ENCODE data around the gene SNTB2.

SNTB2 gene

GRCh38 chr16:69321080-69321479 lies 134.1 kb downstream of the SNTB2 start:
- H3K36me3 Mint-ChIP-seq: peaks cover 97% of the 10 kb centered on the region
- peak overlapping the region; percentile 24 for H3K27ac Mint-ChIP-seq
- H3K4me1 Mint-ChIP-seq: peaks cover 38% of the 10 kb centered on the region

GRCh38 chr16:69322343-69322742 lies 135.4 kb downstream of the SNTB2 start:
- H3K4me3 Mint-ChIP-seq: no peak overlapping the region
- H3K9me3 Mint-ChIP-seq: no peaks in the 10 kb centered on the region
- DNase-seq (ENCODE audit: low spot score in 2 of 2) (no peak), ATAC-seq (no peak)
- H3K36me3 Mint-ChIP-seq: peaks cover 97% of the 10 kb centered on the region
- peaks cover 45% of the 10 kb centered on the region for H3K4me1 Mint-ChIP-seq
- H3K27ac Mint-ChIP-seq: peak overlapping the region; percentile 37

More at GRCh38 chr16:69321080-69321479, 134.1 kb downstream of the SNTB2 start:
- no peak for ATAC-seq
- no peak overlapping the region for H3K4me3 Mint-ChIP-seq
- no peak for DNase-seq (ENCODE audit: low spot score in 2 of 2)
- H3K9me3 Mint-ChIP-seq: no peaks in the 10 kb centered on the region

DNA sequence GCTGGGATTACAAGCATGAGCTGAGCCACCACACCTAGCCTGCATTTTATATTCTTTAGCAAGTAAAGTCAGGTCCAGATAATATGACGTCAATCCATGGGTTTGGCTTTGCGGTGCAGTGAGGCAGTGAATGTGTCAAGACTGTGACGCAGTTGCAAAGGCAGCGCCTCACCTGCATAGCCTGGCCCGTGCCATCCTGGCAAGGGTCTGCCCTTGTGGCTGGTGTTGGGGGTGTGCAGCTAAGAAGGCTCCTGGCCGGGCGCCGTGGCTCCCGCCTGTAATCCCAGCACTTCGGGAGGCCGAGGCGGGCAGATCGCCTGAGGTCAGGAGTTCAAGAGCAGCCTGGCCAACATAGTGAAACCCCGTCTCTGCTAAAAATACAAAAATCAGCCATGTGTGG lies 136.5 kb downstream of the SNTB2 start:
- H3K36me3 Mint-ChIP-seq: peaks cover 94% of the 10 kb centered on the region
- no peak for ATAC-seq
- H3K27ac Mint-ChIP-seq: peak overlapping the region; percentile 37
- H3K4me3 Mint-ChIP-seq: no peak overlapping the region
- DNase-seq (ENCODE audit: low spot score in 2 of 2): no peak
- H3K9me3 Mint-ChIP-seq: no peaks in the 10 kb centered on the region
- H3K4me1 Mint-ChIP-seq: peaks cover 49% of the 10 kb centered on the region

GRCh38 chr16:69324013-69324531 lies 137.1 kb downstream of the SNTB2 start:
- ATAC-seq (no peak), DNase-seq (ENCODE audit: low spot score in 2 of 2) (no peak)
- peak overlapping the region; percentile 37 for H3K27ac Mint-ChIP-seq
- H3K4me3 Mint-ChIP-seq: no peak overlapping the region
- peaks cover 56% of the 10 kb centered on the region for H3K4me1 Mint-ChIP-seq
- H3K9me3 Mint-ChIP-seq: no peaks in the 10 kb centered on the region
- H3K36me3 Mint-ChIP-seq: peaks cover 95% of the 10 kb centered on the region

- H3K9me3 Mint-ChIP-seq: no peaks in the 10 kb centered on the region
- DNase-seq (ENCODE audit: low spot score in 2 of 2) (no peak), ATAC-seq (no peak)
- H3K36me3 Mint-ChIP-seq: peaks cover 90% of the 10 kb centered on the region
- no peak overlapping the region for H3K4me3 Mint-ChIP-seq
- peak overlapping the region; percentile 37 for H3K27ac Mint-ChIP-seq
- peaks cover 57% of the 10 kb centered on the region for H3K4me1 Mint-ChIP-seq
These were observed 137.8 kb downstream of the SNTB2 start for GRCh38 chr16:69324585-69325253.

DNA sequence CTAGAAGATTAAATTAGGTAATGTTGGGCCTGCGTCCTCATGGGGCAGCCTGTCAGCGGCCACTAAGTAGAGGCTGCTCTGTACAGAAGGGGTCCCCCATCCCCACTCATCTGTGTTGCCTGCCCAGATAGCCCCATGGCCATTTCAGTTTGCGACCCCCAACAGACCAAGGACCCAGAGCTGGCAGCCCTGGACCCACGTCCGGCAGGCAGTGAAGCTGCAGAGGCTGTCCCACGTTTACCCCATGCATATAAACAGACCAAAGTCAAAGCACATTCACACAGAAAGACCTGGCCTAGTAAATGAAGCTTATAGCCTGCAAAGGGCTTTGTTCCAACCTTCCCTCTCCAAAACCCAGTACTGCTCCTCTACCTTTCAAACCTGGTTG lies 138.8 kb downstream of the SNTB2 start:
- ATAC-seq (no peak), DNase-seq (ENCODE audit: low spot score in 2 of 2) (no peak)
- peaks cover 58% of the 10 kb centered on the region for H3K4me1 Mint-ChIP-seq
- H3K36me3 Mint-ChIP-seq: peaks cover 84% of the 10 kb centered on the region
- H3K9me3 Mint-ChIP-seq: no peaks in the 10 kb centered on the region
- peak overlapping the region; percentile 69 for H3K27ac Mint-ChIP-seq
- peak overlapping the region; percentile 49 for H3K4me3 Mint-ChIP-seq

GRCh38 chr16:69326172-69326873 lies 139.4 kb downstream of the SNTB2 start:
- H3K4me1 Mint-ChIP-seq: peaks cover 58% of the 10 kb centered on the region
- peak overlapping the region; percentile 69 for H3K27ac Mint-ChIP-seq
- H3K4me3 Mint-ChIP-seq: peak overlapping the region; percentile 49
- no peak for ATAC-seq
- peaks cover 84% of the 10 kb centered on the region for H3K36me3 Mint-ChIP-seq
- no peak for DNase-seq (ENCODE audit: low spot score in 2 of 2)
- H3K9me3 Mint-ChIP-seq: no peaks in the 10 kb centered on the region

- Mint-ChIP-seq H3K4me1 (peaks cover 45% of the 10 kb centered on the region), H3K27ac (peak overlapping the region; percentile 69), H3K36me3 (peaks cover 84% of the 10 kb centered on the region), H3K9me3 (no peaks in the 10 kb centered on the region), H3K4me3 (peak overlapping the region; percentile 76)
- no peak for ATAC-seq
- no peak for DNase-seq (ENCODE audit: low spot score in 2 of 2)
These were observed 140.8 kb downstream of the SNTB2 start for GRCh38 chr16:69327585-69328310.

DNA sequence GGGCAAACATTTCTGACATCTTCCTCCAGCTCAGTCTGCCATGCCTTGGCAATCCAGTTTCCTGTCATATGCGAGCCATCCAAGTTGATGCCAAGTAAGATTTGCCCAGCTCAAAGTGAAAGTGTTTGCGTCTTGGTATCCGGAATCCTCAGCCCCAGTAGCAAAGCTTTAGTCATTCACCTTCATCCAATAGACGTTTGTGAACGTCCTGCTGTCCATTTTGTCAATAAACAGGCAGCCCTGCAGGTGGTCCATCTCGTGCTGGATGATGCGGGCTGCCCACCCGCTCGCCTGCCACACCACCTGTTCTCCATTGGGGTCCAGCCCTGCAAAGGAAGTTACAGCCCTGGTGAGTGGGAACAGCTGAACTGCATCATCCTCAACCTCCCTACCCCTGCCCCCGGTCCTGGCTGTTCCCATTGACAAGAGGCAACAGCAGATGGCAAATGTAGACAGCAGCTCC lies 141.9 kb downstream of the SNTB2 start:
- DNase-seq (ENCODE audit: low spot score in 2 of 2) (no peak), ATAC-seq (no peak)
- no peaks in the 10 kb centered on the region for H3K9me3 Mint-ChIP-seq
- peak overlapping the region; percentile 63 for H3K27ac Mint-ChIP-seq
- peak overlapping the region; percentile 76 for H3K4me3 Mint-ChIP-seq
- H3K4me1 Mint-ChIP-seq: peaks cover 45% of the 10 kb centered on the region
- H3K36me3 Mint-ChIP-seq: peaks cover 84% of the 10 kb centered on the region

GRCh38 chr16:69329369-69330285 lies 142.7 kb downstream of the SNTB2 start:
- Mint-ChIP-seq H3K4me3 (peak overlapping the region; percentile 76), H3K4me1 (peaks cover 38% of the 10 kb centered on the region), H3K27ac (peak overlapping the region; percentile 63), H3K36me3 (peaks cover 84% of the 10 kb centered on the region), H3K9me3 (no peaks in the 10 kb centered on the region)
- DNase-seq (ENCODE audit: low spot score in 2 of 2) (peak in 1 of 2 donors; percentile 70), ATAC-seq (peak; percentile 60)

- Mint-ChIP-seq H3K4me3 (peak within 1 kb of the TSS; percentile 76), H3K4me1 (peaks cover 31% of the 10 kb centered on the region), H3K27ac (peak within 1 kb of the TSS; percentile 74), H3K36me3 (peaks cover 84% of the 10 kb centered on the region), H3K9me3 (no peaks in the 10 kb centered on the region)
- DNase-seq (ENCODE audit: low spot score in 2 of 2) (peak; percentile 74 to 92), ATAC-seq (peak; percentile 96)
These were observed 143.5 kb downstream of the SNTB2 start, which contains the start of gene PDF for GRCh38 chr16:69330286-69331109. Gene PDF, minus strand, starts transcription at chr16:69330588. Its CDS starts 18 bp downstream, at chr16:69330570.

- H3K9me3 Mint-ChIP-seq: no peaks in the 10 kb centered on the region
- peaks cover 65% of the 10 kb centered on the region for H3K36me3 Mint-ChIP-seq
- peaks cover 28% of the 10 kb centered on the region for H3K4me1 Mint-ChIP-seq
- ATAC-seq (no peak), DNase-seq (ENCODE audit: low spot score in 2 of 2) (no peak)
- no peak overlapping the region for H3K27ac Mint-ChIP-seq
- H3K4me3 Mint-ChIP-seq: no peak overlapping the region
These were observed 147.7 kb downstream of the SNTB2 start for GRCh38 chr16:69334696-69335095.

GRCh38 chr16:69338557-69339288 lies 151.8 kb downstream of the SNTB2 start:
- Mint-ChIP-seq H3K4me1 (peaks cover 46% of the 10 kb centered on the region), H3K9me3 (no peaks in the 10 kb centered on the region), H3K36me3 (peaks cover 72% of the 10 kb centered on the region), H3K4me3 (peak overlapping the region; percentile 98), H3K27ac (peak overlapping the region; percentile 97)
- ATAC-seq (no peak), DNase-seq (ENCODE audit: low spot score in 2 of 2) (no peak)
